Measurements from ENCODE around the gene IL21R.

DNA sequence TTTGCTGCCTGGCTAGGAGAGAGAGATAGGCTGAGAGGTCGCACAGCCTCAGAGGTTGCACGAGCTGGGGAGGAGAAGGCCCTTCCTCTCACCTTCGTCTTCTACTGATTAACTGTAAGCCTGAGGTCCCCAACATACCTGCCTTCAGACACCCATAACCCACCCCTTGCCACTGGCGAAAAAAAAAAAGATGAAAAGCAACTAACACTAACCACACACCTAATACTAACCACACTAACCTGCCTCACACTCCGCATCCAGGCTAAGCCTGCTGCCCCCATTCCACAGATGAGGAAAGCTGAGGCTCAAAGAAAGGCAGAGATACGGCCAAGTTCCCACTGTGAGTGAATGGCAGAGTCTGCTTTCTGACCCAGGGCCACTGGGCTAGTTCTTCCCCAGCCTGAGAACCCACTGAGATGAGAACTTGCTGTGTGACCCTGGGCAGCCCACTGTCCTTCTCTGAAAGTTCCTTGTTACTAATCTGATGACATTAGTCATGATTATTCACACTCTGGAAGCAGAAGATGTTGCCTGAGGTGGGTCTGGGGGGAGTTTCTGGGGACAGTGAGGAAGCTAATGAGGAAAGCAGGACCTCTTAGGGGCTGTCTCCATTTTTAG lies 4.6 kb downstream of the IL21R start:
- TF ChIP-seq, protein P1, sequence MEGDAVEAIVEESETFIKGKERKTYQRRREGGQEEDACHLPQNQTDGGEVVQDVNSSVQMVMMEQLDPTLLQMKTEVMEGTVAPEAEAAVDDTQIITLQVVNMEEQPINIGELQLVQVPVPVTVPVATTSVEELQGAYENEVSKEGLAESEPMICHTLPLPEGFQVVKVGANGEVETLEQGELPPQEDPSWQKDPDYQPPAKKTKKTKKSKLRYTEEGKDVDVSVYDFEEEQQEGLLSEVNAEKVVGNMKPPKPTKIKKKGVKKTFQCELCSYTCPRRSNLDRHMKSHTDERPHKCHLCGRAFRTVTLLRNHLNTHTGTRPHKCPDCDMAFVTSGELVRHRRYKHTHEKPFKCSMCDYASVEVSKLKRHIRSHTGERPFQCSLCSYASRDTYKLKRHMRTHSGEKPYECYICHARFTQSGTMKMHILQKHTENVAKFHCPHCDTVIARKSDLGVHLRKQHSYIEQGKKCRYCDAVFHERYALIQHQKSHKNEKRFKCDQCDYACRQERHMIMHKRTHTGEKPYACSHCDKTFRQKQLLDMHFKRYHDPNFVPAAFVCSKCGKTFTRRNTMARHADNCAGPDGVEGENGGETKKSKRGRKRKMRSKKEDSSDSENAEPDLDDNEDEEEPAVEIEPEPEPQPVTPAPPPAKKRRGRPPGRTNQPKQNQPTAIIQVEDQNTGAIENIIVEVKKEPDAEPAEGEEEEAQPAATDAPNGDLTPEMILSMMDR (IDR thresholded peaks at IDR 0.05) = no peak
- TF ChIP-seq POLR2A (IDR thresholded peaks at IDR 0.05) = no peak
